ENCODE results near the gene BCAR3.

DNA sequence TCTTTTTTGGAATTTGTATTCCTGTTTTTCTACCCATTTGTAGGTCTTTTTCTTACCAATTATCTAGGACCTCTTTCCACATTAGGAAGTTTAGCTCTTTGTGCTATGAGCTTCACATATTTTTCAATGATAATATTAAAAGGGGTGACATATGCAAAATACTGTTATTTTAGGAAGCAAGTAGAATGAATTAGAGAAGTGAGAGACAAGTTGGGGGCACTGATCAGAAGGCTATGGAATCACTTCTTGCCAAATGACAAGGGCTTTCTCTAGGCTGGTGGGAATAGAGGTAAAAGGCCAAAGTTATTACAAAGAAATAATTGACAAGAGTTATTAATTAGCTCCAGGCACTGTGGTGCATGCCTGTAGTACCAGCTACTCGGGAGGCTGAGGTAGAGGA, 4.3 kb upstream of the BCAR3 start:
- TF ChIP-seq, protein P1, sequence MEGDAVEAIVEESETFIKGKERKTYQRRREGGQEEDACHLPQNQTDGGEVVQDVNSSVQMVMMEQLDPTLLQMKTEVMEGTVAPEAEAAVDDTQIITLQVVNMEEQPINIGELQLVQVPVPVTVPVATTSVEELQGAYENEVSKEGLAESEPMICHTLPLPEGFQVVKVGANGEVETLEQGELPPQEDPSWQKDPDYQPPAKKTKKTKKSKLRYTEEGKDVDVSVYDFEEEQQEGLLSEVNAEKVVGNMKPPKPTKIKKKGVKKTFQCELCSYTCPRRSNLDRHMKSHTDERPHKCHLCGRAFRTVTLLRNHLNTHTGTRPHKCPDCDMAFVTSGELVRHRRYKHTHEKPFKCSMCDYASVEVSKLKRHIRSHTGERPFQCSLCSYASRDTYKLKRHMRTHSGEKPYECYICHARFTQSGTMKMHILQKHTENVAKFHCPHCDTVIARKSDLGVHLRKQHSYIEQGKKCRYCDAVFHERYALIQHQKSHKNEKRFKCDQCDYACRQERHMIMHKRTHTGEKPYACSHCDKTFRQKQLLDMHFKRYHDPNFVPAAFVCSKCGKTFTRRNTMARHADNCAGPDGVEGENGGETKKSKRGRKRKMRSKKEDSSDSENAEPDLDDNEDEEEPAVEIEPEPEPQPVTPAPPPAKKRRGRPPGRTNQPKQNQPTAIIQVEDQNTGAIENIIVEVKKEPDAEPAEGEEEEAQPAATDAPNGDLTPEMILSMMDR (conservative IDR thresholded peaks at IDR 0.05; ENCODE audit: low read depth, low read length), result no peak
- TF ChIP-seq CHD1 (IDR thresholded peaks at IDR 0.05; ENCODE audit: low read depth, low read length) (no peak), POLR2A (IDR thresholded peaks at IDR 0.05; ENCODE audit: low read depth, low read length) (no peak), RFX5 (IDR thresholded peaks at IDR 0.05; ENCODE audit: low read depth, low read length) (no peak), BHLHE40 (IDR thresholded peaks at IDR 0.05; ENCODE audit: low read depth, low read length) (no peak), MXI1 (IDR thresholded peaks at IDR 0.05; ENCODE audit: borderline replicate concordance, low read depth, low read length) (no peak), CEBPB (IDR thresholded peaks at IDR 0.05; ENCODE audit: low read depth, low read length) (no peak), MAZ (IDR thresholded peaks at IDR 0.05; ENCODE audit: borderline replicate concordance, low read depth, low read length) (no peak), NFE2L2 (IDR thresholded peaks at IDR 0.05; ENCODE audit: low read depth, low read length) (no peak), RAD21 (IDR thresholded peaks at IDR 0.05; ENCODE audit: low read length) (no peak), FOS (IDR thresholded peaks at IDR 0.05; ENCODE audit: low read depth, low read length) (no peak)
- TF ChIP-seq, protein P2, sequence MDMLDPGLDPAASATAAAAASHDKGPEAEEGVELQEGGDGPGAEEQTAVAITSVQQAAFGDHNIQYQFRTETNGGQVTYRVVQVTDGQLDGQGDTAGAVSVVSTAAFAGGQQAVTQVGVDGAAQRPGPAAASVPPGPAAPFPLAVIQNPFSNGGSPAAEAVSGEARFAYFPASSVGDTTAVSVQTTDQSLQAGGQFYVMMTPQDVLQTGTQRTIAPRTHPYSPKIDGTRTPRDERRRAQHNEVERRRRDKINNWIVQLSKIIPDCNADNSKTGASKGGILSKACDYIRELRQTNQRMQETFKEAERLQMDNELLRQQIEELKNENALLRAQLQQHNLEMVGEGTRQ (IDR thresholded peaks at IDR 0.05; ENCODE audit: low read depth, low read length), result no peak
- TF ChIP-seq, protein P3, sequence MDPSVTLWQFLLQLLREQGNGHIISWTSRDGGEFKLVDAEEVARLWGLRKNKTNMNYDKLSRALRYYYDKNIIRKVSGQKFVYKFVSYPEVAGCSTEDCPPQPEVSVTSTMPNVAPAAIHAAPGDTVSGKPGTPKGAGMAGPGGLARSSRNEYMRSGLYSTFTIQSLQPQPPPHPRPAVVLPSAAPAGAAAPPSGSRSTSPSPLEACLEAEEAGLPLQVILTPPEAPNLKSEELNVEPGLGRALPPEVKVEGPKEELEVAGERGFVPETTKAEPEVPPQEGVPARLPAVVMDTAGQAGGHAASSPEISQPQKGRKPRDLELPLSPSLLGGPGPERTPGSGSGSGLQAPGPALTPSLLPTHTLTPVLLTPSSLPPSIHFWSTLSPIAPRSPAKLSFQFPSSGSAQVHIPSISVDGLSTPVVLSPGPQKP (IDR thresholded peaks at IDR 0.05; ENCODE audit: borderline replicate concordance, low read depth, low read length), result no peak

Data from IMR-90 (cell line).